ENCODE results near the gene EPGN. TPM values are rescaled to one million over a fixed set of nuclear protein-coding genes. Genes with fewer than 3 reads are reported as not detected.

Gene EPGN
- total RNA-seq, 3 donors from 2014 or later: 0.33 to 2.0 TPM; not detected in 1

DNA sequence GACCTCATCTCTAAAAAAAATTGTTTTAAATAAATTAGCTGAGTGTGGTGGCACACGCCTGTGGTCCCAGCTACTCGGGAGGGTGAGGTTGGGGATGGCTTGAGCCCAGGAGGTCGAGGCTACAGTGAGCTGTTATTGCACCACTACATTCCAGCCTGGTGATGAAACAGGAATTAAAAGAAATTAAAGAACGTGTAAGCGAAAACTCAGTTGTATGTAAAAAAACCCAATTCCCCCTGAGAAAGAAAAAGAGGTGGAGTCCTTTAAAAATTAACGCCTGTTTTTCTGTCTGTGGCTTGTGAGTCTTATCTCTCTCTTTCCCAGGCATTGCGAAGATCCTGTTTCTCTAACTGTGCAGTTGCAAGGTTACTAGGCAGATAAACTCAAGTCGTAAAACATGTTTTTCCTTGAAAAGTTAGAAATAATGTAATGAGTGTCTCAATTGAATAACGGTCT is 22.1 kb downstream of the EPGN start:
- Histone ChIP-seq H3K36me3 (no peaks in the 10 kb centered on the region), H3K27me3 (no peaks in the 10 kb centered on the region), H3K9me3 (no peaks in the 10 kb centered on the region), H3K27ac (no peak overlapping the region), H3K4me3 (no peak overlapping the region), H3K4me1 (no peaks in the 10 kb centered on the region)
- intact Hi-C loops (cut with DNase I; ENCODE audit: low total_unique reads): no loop called here
- TF ChIP-seq POLR2A (IDR thresholded peaks at IDR 0.05): no peak
- TF ChIP-seq CTCF (IDR thresholded peaks at IDR 0.05): no peak
- no peak for TF ChIP-seq POLR2AphosphoS5 (IDR thresholded peaks at IDR 0.05)
- DNase-seq (ENCODE audit: low spot score in 2 of 2): no peak

- DNase-seq (ENCODE audit: low spot score in 2 of 2): no peak
- Histone ChIP-seq H3K27me3 (no peaks in the 10 kb centered on the region), H3K9me3 (no peaks in the 10 kb centered on the region), H3K4me1 (no peaks in the 10 kb centered on the region), H3K36me3 (no peaks in the 10 kb centered on the region), H3K27ac (no peak overlapping the region), H3K4me3 (no peak overlapping the region)
- intact Hi-C loops (cut with DNase I; ENCODE audit: low total_unique reads): no loop called here
- no peak for TF ChIP-seq POLR2AphosphoS5 (IDR thresholded peaks at IDR 0.05)
- TF ChIP-seq CTCF (IDR thresholded peaks at IDR 0.05): no peak
- TF ChIP-seq POLR2A (IDR thresholded peaks at IDR 0.05): no peak
Measured at GRCh38 chr4:74331252-74331651, 23.0 kb downstream of the EPGN start.

GRCh38 chr4:74331944-74332343 is 23.7 kb downstream of the EPGN start:
- no peaks in the 10 kb centered on the region for H3K27me3 ChIP-seq
- H3K27ac ChIP-seq: no peak overlapping the region
- no peaks in the 10 kb centered on the region for H3K4me1 ChIP-seq
- no peak overlapping the region for H3K4me3 ChIP-seq
- no peak for DNase-seq (ENCODE audit: low spot score in 2 of 2)
- H3K36me3 ChIP-seq: no peaks in the 10 kb centered on the region
- intact Hi-C loops (cut with DNase I; ENCODE audit: low total_unique reads): no loop called here
- TF ChIP-seq POLR2AphosphoS5 (IDR thresholded peaks at IDR 0.05) (no peak), POLR2A (IDR thresholded peaks at IDR 0.05) (no peak), CTCF (IDR thresholded peaks at IDR 0.05) (no peak)
- no peaks in the 10 kb centered on the region for H3K9me3 ChIP-seq

DNA sequence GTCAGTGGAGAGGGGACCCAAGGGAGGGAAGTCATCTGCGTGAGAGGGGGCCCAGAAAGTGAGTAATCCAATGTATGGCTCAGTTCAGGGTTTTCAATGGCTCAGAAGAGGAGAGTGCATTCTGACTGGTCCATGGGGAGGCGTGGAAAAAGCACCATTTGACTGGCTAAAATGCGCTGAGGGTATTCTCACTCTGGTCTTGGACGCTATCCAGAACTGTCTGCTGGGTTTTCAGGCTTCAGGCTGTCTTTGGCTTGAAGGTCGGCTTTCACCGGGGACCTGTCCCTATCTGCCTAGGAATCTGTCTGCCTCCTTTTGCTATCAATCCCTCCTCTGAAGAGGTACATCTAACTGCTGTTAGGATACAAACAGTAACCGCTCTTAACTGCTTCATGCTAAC is 26.4 kb downstream of the EPGN start:
- no peaks in the 10 kb centered on the region for H3K27me3 ChIP-seq

DNA sequence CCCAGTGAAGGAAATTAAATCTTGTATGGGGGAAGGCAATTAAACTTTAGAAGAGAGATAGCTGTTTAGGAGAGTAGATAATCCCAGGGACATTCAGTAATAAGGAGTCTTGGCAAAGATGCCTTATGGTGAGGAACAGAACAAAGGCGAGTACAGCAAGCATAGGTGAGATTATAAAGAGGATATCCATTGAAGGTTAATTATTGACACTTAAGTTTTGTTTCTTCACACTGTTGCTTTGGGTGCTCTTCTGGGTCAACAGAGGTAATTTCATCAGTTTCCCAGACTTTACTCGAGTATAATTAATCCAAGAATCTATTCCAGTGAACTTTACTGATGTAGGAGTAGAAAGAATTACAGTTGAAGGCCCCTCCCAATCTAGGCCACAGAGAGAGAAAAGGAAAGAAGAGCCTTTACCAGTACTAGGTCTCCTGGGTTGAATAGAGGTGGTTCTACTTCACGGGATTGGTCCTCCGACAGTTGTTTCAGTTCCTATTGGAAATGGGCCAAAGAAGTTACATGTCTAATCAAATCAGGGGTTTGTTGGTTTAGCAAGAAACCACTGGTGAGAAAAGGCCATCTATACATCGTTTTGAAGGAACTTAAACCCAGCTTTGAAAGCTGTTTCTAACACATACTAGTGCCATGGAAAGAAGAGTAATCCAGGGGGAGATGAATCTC is 27.2 kb downstream of the EPGN start:
- Histone ChIP-seq H3K36me3 (no peaks in the 10 kb centered on the region), H3K27me3 (no peaks in the 10 kb centered on the region), H3K4me3 (no peak overlapping the region), H3K9me3 (no peaks in the 10 kb centered on the region), H3K4me1 (no peaks in the 10 kb centered on the region), H3K27ac (no peak overlapping the region)
- intact Hi-C loops (cut with DNase I; ENCODE audit: low total_unique reads): no loop called here
- TF ChIP-seq CTCF (IDR thresholded peaks at IDR 0.05): no peak
- TF ChIP-seq POLR2A (IDR thresholded peaks at IDR 0.05): no peak
- TF ChIP-seq POLR2AphosphoS5 (IDR thresholded peaks at IDR 0.05): no peak
- DNase-seq (ENCODE audit: low spot score in 2 of 2): no peak

More for the DNA sequence above, 26.4 kb downstream of the EPGN start:
- H3K4me1 ChIP-seq: no peaks in the 10 kb centered on the region
- H3K36me3 ChIP-seq: no peaks in the 10 kb centered on the region
- DNase-seq (ENCODE audit: low spot score in 2 of 2): no peak
- TF ChIP-seq POLR2AphosphoS5 (IDR thresholded peaks at IDR 0.05): no peak
- intact Hi-C loops (cut with DNase I; ENCODE audit: low total_unique reads): no loop called here
- no peaks in the 10 kb centered on the region for H3K9me3 ChIP-seq
- no peak overlapping the region for H3K27ac ChIP-seq
- H3K4me3 ChIP-seq: no peak overlapping the region

All from breast epithelium (tissue), 4 donors.